ENCODE results near the gene LIPI.
"Not testable (repeated sequence)": the region's sequence is repeated elsewhere in the genome, so short reads cannot be mapped to it uniquely, and the experiment has no call there.

The LIPI gene

DNA sequence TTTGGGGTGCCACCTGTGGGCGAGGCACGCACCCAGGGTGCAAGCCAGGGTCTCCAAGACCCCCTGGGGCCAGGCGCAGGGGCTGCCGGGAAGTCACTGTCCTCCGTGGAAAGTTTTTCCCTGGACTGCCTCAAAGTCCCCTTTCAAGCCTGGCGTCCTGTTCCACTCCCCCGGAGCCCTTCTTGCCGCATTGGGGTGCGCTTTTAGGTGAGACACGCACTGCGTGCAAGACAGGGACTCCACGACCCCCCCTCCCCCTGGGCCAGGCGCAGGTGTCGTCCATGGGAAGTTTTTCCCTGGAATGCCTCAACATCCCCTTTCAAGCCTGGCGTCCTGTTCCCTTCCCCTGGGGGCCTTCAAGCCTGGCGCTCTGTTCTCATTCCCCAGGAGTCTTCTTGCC is 137.1 kb downstream of the LIPI start:
- no peak for DNase-seq (ENCODE audit: low read depth in 2 of 2)

DNA sequence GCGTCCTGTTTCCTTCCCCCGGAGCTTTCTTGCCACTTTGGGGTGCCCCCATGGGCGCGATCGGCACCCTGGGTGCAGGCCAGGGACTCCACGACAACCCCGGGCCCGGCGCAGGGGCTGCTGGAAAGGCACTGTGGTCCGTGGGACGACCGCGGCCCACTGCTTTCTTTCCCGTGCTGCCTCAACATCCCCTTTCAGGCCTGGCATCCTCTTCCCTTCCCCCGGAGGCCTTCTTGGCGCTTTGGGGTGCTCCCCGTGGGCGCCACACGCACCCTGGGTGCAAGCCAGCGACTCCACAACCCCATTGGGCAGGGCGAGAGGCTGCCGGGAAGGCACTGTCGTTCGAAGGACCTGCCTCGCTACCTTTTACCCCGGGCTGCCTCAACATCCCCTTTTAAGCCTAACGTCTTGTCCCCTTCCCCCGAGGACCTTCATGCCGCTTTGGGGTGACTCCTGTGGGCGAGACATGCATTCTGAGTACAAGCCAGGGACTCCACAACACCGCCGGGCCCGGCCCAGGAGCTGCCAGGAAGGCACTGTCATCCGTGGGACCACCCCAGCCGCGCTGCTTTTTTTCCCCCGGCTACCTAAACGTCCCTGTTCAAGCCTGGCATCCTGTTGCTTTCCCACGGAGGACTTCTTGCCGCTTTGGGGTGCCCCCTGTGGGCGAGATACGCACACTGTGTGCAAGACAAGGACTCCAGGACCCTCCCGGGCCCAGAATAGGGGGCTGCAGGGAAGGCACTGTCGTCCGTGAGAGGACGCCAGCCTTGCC is 137.8 kb downstream of the LIPI start:
- DNase-seq (ENCODE audit: low read depth in 2 of 2): no peak

GRCh38 chr21:14071902-14072734 is 138.6 kb downstream of the LIPI start:
- DNase-seq (ENCODE audit: low read depth in 2 of 2): no peak

- DNase-seq (ENCODE audit: low read depth in 2 of 2): no peak
Measured at GRCh38 chr21:14070968-14071367, 139.8 kb downstream of the LIPI start.

GRCh38 chr21:14070049-14070893 is 140.5 kb downstream of the LIPI start:
- no peak for DNase-seq (ENCODE audit: low read depth in 2 of 2)

- no peak for DNase-seq (ENCODE audit: low read depth in 2 of 2)
Measured at GRCh38 chr21:14064296-14064645, 146.5 kb downstream of the LIPI start.

GRCh38 chr21:14063620-14064295 is 147.0 kb downstream of the LIPI start:
- not testable (repeated sequence) for DNase-seq (ENCODE audit: low read depth in 2 of 2)

DNA sequence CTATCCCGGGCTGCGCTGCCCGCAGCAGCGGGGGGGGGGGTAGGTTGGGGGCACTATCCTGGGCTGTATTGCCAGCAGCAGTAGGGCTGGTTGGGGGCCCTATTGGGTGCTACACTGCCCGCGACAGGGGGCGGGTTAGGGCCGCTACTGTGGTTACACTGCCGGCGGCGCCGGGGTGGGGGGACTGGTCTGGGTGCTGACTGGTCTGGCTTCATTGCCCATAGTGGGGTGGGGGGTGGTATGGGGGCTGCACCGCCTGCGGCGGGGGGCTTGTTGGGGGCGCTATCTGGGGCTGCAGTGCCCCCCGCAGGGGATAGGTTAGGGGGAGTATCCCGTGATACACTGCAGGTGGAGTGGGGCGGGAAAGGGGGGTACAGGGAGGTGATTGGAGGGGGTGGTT is 148.1 kb downstream of the LIPI start:
- DNase-seq (ENCODE audit: low read depth in 2 of 2): not testable (repeated sequence)

DNA sequence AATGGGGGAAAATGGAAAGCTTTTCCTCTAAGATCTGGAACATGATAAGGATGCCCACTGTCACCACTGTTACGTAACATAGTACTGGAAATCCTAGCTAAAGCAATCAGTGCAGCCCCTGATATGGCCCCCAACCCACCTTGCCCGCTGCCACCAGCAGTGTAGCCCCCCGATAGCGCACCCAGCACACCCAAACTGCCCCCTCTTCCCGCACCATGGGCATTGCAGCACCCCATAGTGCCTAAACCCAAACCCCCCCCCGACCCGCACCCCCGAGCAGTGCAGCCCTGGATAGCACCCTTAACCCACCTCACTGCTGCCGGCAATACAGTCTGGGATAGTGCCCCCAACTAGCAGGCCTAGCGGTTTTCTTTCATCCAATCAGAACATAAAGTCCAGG is 148.9 kb downstream of the LIPI start:
- DNase-seq (ENCODE audit: low read depth in 2 of 2): not testable (repeated sequence)

DNA sequence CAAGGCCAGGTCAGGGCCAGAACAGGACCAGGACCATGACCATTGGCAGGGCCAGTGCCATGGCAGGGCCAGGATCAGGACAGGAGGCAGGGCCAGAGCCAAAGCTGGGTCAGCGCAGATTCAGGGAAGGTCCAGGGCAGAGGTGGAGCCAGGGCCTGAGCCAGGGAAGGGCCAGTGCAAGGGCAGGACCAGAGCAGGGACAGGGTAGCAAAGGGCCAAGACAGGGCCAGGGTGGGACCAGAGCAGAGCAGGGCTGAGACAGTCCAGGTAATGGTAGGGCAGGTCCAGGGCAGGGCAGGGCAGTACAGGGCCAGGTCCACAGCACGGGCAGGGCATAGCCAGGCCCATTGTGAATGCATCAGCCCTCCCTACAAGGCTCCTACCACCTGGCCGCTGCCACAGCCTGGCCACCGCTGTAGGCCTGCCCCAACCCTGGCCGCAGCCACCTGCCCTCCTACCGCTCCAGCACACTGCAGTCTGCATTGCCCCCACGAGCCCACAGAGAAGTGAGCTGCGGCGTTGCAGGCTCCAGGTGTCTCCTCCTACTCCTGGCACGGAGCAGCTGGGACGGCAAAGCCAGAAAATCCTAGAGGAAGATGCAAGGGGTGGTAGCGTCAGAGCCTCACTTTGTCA is 151.6 kb downstream of the LIPI start:
- not testable (repeated sequence) for DNase-seq (ENCODE audit: low read depth in 2 of 2)
